Brain microvascular endothelial cell (primary cell): ENCODE measurements around the gene U2AF1L4.

Experiments used
- DNase-seq: peaks from one replicate; pipeline ENCODE4 v3.0.0-alpha.2; 2020
- H3K27ac ChIP-seq: fragments of 250-450 bp; sonication (Bioruptor Pico); 2 replicates; pipeline ENCODE4 v1.5.1; 2020; ENCODE audit warnings: mild to moderate bottlenecking, moderate library complexity
- H3K27me3 ChIP-seq: fragments of 250-450 bp; sonication (Bioruptor Pico); replicated peaks from 2 replicates; pipeline ENCODE4 v1.5.1; 2020; ENCODE audit warnings: mild to moderate bottlenecking
- H3K36me3 ChIP-seq: fragments of 250-450 bp; sonication (Bioruptor Pico); replicated peaks from 2 replicates; pipeline ENCODE4 v1.5.1; 2020; ENCODE audit warnings: mild to moderate bottlenecking
- H3K4me3 ChIP-seq: 2 replicates; pipeline ENCODE4 v1.5.1; 2011; ENCODE audit warnings: low read depth, mild to moderate bottlenecking, control low read depth, low read length, moderate library complexity
- in situ Hi-C: cut with HindIII; loops from 2 replicates; pipeline ENCODE4 v1.10.0; 2017; ENCODE audit warnings: low sequenced_read_pairs, low pct_ligation_motif_present
- TF ChIP-seq, protein P1 (sequence below): IDR thresholded peaks from 2 replicates; pipeline ENCODE4 v1.5.1; 2011; ENCODE audit warnings: low read depth, mild to moderate bottlenecking, moderate library complexity, low read length, control low read depth, inconsistent platforms; ENCODE audit errors: missing control alignments

The U2AF1L4 gene

DNA sequence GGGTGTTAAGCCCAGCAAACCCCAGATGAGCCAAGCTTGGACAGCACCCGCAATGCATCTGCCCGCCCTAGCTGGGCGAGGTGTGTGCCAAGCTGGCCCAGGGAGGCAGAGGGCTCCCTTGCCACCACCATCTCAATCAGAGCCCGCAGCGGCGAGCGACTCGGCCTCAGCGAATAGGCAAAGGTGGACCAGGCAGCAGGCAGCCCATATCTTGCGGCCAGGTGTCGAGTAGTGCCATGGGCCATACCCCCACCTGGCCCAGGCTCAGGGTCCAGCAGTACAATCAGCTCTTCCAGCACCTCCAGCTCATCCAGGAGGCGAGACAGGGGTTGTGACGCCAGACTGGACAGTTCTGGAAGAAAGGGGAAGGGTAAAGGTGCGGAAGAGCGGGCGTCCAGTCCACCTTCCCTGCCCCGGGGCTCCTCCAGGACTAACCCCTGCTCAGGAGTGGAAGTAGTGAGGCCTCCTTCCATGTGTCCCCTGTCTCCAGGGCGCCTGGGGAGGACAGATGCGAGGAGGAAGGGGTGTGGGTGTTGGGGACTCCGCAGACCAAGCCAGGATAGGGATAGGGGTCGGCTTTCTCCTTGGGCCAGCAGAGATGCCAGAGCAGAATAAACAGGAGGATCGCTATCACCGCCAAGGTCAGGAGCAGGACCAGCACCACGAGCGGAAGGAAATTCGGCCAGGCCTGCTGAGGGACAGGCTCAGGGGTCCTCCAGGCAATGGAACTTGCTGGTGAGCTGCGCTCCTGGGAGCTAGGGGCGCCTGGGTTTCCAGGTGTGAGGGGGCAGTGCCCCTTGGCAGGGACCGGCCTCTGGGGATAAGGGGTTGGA, 5.7 kb downstream of the U2AF1L4 start:
- in situ Hi-C loops = no loop called here
- TF ChIP-seq, protein P1, sequence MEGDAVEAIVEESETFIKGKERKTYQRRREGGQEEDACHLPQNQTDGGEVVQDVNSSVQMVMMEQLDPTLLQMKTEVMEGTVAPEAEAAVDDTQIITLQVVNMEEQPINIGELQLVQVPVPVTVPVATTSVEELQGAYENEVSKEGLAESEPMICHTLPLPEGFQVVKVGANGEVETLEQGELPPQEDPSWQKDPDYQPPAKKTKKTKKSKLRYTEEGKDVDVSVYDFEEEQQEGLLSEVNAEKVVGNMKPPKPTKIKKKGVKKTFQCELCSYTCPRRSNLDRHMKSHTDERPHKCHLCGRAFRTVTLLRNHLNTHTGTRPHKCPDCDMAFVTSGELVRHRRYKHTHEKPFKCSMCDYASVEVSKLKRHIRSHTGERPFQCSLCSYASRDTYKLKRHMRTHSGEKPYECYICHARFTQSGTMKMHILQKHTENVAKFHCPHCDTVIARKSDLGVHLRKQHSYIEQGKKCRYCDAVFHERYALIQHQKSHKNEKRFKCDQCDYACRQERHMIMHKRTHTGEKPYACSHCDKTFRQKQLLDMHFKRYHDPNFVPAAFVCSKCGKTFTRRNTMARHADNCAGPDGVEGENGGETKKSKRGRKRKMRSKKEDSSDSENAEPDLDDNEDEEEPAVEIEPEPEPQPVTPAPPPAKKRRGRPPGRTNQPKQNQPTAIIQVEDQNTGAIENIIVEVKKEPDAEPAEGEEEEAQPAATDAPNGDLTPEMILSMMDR = no peak
- no peak for DNase-seq
- Histone ChIP-seq H3K27ac (no peak overlapping the region), H3K27me3 (no peaks in the 10 kb centered on the region), H3K4me3 (peak overlapping the region; percentile 68), H3K36me3 (peaks cover 25% of the 10 kb centered on the region)

DNA sequence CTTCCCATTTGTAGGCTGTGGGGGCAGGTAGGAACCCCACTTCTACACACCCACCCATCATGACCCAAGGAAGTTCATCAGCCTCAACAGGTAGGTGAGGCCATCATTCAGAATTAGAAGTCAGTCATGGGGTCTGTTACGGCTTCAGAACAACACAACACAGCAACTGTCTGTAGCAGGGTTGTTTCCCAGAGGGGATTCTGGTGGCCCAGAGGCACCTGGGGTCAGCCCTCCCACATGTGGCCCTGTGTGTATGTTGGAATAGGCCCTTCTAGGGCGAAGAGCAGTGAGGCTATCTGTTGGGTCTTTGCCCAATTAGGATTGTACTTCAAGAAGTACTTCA, 6.4 kb downstream of the U2AF1L4 start:
- Histone ChIP-seq H3K4me3 (no peak overlapping the region), H3K36me3 (peaks cover 32% of the 10 kb centered on the region), H3K27me3 (no peaks in the 10 kb centered on the region), H3K27ac (no peak overlapping the region)
- TF ChIP-seq, protein P1 = no peak
- in situ Hi-C loops = no loop called here
- DNase-seq = no peak

DNA sequence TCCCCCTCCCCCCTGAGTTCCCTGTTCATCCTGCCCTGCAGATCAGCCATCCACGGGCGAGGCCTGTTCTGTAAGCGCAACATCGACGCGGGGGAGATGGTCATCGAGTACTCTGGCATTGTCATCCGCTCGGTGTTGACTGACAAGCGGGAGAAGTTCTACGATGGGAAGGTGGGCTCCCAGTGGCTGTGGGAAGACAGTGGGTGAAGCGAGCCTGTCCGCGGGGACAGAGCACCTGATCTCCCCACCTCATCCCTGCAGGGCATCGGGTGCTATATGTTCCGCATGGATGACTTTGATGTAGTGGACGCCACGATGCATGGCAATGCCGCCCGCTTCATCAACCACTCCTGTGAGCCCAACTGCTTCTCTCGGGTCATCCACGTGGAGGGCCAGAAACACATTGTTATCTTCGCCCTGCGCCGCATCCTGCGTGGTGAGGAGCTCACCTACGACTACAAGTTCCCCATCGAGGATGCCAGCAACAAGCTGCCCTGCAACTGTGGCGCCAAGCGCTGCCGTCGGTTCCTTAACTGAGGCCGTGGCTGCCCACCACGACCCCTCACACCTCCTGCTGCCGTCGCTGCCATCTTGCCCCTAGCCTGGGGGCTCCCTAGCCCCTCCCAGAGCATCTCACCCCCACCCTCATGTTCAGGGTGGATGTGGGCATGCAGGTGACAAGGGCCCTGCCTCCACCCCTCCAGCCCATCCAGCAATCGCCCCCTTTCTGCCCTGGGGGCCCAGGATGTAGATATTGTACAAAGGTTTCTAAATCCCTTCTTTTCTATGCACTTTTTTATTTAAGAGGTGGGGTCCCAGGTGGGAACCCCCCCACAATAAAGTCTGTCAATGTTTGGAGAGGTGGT, 7.0 kb downstream of the U2AF1L4 start:
- H3K27me3 ChIP-seq = no peaks in the 10 kb centered on the region
- no peak for DNase-seq
- in situ Hi-C loops = no loop called here
- H3K36me3 ChIP-seq = peaks cover 38% of the 10 kb centered on the region
- H3K4me3 ChIP-seq = no peak overlapping the region
- TF ChIP-seq, protein P1 = no peak
- no peak overlapping the region for H3K27ac ChIP-seq

DNA sequence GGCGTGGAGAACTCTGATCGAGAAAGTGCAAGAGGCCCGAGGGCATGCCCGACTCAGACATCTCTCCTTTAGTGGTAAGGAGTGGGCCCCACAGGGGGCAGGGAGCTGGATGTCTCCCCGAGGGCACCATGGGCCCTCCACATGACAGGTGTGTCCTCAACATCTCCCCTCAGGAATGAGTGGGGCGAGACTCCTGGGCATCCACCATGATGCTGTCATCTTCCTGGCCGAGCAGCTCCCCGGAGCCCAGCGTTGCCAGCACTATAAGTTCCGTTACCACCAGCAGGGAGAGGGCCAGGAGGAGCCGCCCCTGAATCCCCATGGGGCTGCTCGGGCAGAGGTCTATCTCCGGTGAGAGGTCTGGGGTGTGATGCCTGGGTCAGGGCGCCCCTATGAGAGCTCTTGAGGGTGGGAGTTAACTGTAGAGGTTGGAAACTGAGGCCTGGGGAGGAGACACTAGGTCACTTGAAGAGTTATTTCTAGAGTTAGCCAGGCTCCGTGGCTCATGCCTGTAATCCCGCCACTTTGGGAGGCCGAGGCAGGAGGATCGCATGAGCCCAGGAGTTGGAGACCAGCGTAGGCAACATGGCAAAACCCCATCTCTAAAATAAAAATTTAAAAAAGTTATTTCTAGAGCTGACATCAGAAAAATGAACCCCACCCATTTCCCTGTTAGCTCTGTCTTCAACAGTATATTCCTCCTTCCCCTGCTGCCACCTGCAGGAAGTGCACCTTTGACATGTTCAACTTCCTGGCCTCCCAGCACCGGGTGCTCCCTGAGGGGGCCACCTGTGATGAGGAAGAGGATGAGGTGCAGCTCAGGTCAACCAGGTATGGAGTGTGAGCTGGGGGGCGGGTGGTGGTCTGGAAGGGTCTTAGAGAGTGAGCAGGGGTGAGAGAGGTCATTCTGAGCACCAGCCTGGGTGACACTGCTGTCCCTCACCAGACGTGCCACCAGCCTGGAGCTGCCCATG, 8.0 kb downstream of the U2AF1L4 start:
- in situ Hi-C loops = no loop called here
- H3K27ac ChIP-seq = no peak overlapping the region
- H3K4me3 ChIP-seq = no peak overlapping the region
- TF ChIP-seq, protein P1 = peak; percentile 21
- H3K36me3 ChIP-seq = peaks cover 46% of the 10 kb centered on the region
- no peak for DNase-seq
- no peaks in the 10 kb centered on the region for H3K27me3 ChIP-seq

DNA sequence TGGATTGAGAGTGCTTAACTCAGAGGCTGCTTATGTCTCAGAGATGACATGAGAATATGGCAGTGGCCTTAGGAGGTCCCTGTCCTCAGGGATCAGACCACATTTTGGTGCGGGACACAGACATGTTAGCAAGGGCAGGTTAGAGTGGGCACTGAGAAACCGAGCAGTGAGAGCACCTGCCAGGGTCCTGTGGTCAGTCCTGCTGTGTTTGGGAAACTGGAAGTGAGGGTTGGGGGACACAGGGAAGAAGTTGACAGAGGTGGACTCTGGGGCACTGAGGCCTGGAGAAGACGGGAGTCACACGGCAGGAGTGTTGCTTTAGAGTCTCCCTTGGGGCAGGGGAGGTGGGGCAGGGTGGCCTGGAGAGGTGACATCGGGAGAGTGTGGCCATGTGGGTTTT, 10.3 kb downstream of the U2AF1L4 start:
- TF ChIP-seq, protein P1 = no peak
- Histone ChIP-seq H3K4me3 (no peak overlapping the region), H3K27me3 (no peaks in the 10 kb centered on the region), H3K27ac (no peak overlapping the region), H3K36me3 (peaks cover 67% of the 10 kb centered on the region)
- in situ Hi-C loops = no loop called here
- no peak for DNase-seq
